Osteoblast (primary cell): ENCODE measurements around the gene HS6ST3. TPM values are rescaled to one million over a fixed set of nuclear protein-coding genes. Genes with fewer than 3 reads are reported as not detected.

Experiments used
- DNase-seq: peaks from one replicate; pipeline ENCODE4 v3.0.0; 2011; ENCODE audit warnings: low spot score, mixed read lengths; ENCODE audit not compliant: insufficient read length; ENCODE audit errors: missing footprints
- H2AFZ ChIP-seq: 2 replicates; pipeline ENCODE4 v1.6.0; 2011; ENCODE audit warnings: mild to moderate bottlenecking, low read length
- H3K27ac ChIP-seq: 2 replicates; pipeline ENCODE4 v1.5.1; 2011; ENCODE audit warnings: mild to moderate bottlenecking, low read depth, low read length, moderate library complexity
- H3K27me3 ChIP-seq: 2 replicates; pipeline ENCODE4 v1.6.0; 2012; ENCODE audit warnings: mild to moderate bottlenecking, control low read depth, inconsistent platforms, low read length, moderate library complexity; ENCODE audit not compliant: insufficient read depth
- H3K36me3 ChIP-seq: 2 replicates; pipeline ENCODE4 v1.5.1; 2011; ENCODE audit warnings: mild to moderate bottlenecking, low read length, control low read depth, moderate library complexity; ENCODE audit not compliant: insufficient read depth
- H3K4me1 ChIP-seq: 2 replicates; pipeline ENCODE4 v1.5.1; 2011; ENCODE audit warnings: mild to moderate bottlenecking, low read length, control low read depth, moderate library complexity; ENCODE audit not compliant: insufficient read depth
- H3K4me2 ChIP-seq: 2 replicates; pipeline ENCODE4 v1.6.0; 2011; ENCODE audit warnings: mild to moderate bottlenecking, low read length; ENCODE audit not compliant: insufficient read depth
- H3K4me3 ChIP-seq: fragments of 200-600 bp; sonication (generic); 3 replicates; pipeline ENCODE4 v1.5.1; 2012; ENCODE audit warnings: mild to moderate bottlenecking, low read length, inconsistent platforms; ENCODE audit not compliant: insufficient read depth
- H3K79me2 ChIP-seq: 2 replicates; pipeline ENCODE4 v1.6.0; 2012; ENCODE audit warnings: mild to moderate bottlenecking, low read length, control low read depth, inconsistent platforms; ENCODE audit not compliant: insufficient read depth
- H3K9me3 ChIP-seq: 2 replicates; pipeline ENCODE4 v1.5.1; 2011; ENCODE audit warnings: low read depth, low read length, control low read depth
- H4K20me1 ChIP-seq: 2 replicates; pipeline ENCODE4 v1.6.0; 2012; ENCODE audit warnings: mild to moderate bottlenecking, low read length, control low read depth; ENCODE audit not compliant: insufficient read depth
- total RNA-seq: library from RNA; depleted of rRNA; stranded (reverse); fragments of >200 nt; gene quantifications from 2 replicates; pipeline ENCODE4 v1.2.3, GENCODE V29; 2012
- TF ChIP-seq, protein P1 (sequence below): IDR thresholded peaks from 2 replicates; pipeline ENCODE4 v1.5.1; 2011; ENCODE audit warnings: mild to moderate bottlenecking, low read depth, low read length, moderate library complexity; ENCODE audit errors: extremely low read depth

Gene HS6ST3
- total RNA-seq, 1 donor = not detected

DNA sequence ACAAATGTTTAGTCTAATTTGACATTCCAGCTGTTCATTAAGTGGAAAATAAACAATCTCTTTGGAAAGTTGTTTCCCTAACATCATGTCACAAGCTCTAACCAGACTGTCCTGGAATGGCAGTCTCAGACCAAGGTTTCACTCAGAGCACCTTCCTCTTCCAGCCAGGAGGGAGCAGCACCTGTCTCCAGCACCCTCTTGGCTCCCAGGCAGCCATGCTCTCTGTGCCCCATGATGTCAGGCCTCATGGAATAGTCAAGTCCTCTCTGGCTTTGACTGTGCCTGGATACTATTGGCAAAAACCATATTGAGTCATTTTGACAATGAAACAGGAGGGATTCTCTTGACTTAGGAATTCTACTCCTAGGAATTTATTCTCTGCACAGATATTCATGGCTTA, 733.0 kb downstream of the HS6ST3 start:
- Histone ChIP-seq H3K36me3 (no peaks in the 10 kb centered on the region), H3K4me3 (no peak overlapping the region), H4K20me1 (no peaks in the 10 kb centered on the region), H3K4me2 (no peak overlapping the region), H3K9me3 (no peaks in the 10 kb centered on the region), H3K4me1 (no peaks in the 10 kb centered on the region), H3K27ac (no peak overlapping the region), H2AFZ (no peak overlapping the region), H3K79me2 (no peaks in the 10 kb centered on the region), H3K27me3 (no peaks in the 10 kb centered on the region)
- TF ChIP-seq, protein P1, sequence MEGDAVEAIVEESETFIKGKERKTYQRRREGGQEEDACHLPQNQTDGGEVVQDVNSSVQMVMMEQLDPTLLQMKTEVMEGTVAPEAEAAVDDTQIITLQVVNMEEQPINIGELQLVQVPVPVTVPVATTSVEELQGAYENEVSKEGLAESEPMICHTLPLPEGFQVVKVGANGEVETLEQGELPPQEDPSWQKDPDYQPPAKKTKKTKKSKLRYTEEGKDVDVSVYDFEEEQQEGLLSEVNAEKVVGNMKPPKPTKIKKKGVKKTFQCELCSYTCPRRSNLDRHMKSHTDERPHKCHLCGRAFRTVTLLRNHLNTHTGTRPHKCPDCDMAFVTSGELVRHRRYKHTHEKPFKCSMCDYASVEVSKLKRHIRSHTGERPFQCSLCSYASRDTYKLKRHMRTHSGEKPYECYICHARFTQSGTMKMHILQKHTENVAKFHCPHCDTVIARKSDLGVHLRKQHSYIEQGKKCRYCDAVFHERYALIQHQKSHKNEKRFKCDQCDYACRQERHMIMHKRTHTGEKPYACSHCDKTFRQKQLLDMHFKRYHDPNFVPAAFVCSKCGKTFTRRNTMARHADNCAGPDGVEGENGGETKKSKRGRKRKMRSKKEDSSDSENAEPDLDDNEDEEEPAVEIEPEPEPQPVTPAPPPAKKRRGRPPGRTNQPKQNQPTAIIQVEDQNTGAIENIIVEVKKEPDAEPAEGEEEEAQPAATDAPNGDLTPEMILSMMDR = no peak
- no peak for DNase-seq

DNA sequence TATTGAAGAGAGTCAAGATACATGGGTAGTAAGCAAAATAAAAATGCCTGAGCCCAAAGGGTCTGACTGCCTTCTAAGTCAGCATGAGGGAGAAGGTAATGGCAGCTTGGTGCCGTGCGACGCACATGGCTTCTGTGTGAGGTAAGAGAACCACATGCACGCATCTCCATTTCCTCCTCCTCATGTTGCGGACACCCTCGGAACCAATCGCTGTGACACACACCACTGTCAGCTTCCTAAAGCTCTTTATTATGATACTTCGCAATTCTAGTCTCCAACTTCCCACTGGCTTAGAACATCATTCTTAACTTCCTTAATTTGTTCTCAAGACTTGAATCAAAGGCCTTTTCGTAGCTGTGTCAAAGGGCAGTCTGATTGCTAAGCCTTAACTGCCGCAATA, 734.2 kb downstream of the HS6ST3 start:
- Histone ChIP-seq H3K27ac (no peak overlapping the region), H3K36me3 (no peaks in the 10 kb centered on the region), H3K27me3 (no peaks in the 10 kb centered on the region), H2AFZ (no peak overlapping the region), H4K20me1 (no peaks in the 10 kb centered on the region), H3K4me1 (no peaks in the 10 kb centered on the region), H3K79me2 (no peaks in the 10 kb centered on the region), H3K9me3 (no peaks in the 10 kb centered on the region), H3K4me3 (no peak overlapping the region), H3K4me2 (no peak overlapping the region)
- TF ChIP-seq, protein P1 = no peak
- no peak for DNase-seq

GRCh38 chr13:96825653-96826052, 735.7 kb downstream of the HS6ST3 start:
- TF ChIP-seq, protein P1 = no peak

GRCh38 chr13:96834626-96835025, 744.7 kb downstream of the HS6ST3 start:
- Histone ChIP-seq H3K4me2 (no peak overlapping the region), H2AFZ (no peak overlapping the region), H3K27me3 (no peaks in the 10 kb centered on the region), H4K20me1 (no peaks in the 10 kb centered on the region), H3K27ac (no peak overlapping the region), H3K4me1 (no peaks in the 10 kb centered on the region), H3K9me3 (peaks cover 2% of the 10 kb centered on the region), H3K79me2 (no peaks in the 10 kb centered on the region), H3K4me3 (no peak overlapping the region), H3K36me3 (no peaks in the 10 kb centered on the region)
- TF ChIP-seq, protein P1 = no peak
- DNase-seq = peak; percentile 15

More at GRCh38 chr13:96825653-96826052, 735.7 kb downstream of the HS6ST3 start:
- Histone ChIP-seq H3K9me3 (no peaks in the 10 kb centered on the region), H4K20me1 (no peaks in the 10 kb centered on the region), H3K4me1 (no peaks in the 10 kb centered on the region), H3K36me3 (no peaks in the 10 kb centered on the region), H3K4me3 (no peak overlapping the region), H2AFZ (no peak overlapping the region), H3K27ac (no peak overlapping the region), H3K79me2 (no peaks in the 10 kb centered on the region), H3K4me2 (no peak overlapping the region), H3K27me3 (no peaks in the 10 kb centered on the region)
- DNase-seq = no peak
